ENCODE results near the gene YY1.

Gene YY1

DNA sequence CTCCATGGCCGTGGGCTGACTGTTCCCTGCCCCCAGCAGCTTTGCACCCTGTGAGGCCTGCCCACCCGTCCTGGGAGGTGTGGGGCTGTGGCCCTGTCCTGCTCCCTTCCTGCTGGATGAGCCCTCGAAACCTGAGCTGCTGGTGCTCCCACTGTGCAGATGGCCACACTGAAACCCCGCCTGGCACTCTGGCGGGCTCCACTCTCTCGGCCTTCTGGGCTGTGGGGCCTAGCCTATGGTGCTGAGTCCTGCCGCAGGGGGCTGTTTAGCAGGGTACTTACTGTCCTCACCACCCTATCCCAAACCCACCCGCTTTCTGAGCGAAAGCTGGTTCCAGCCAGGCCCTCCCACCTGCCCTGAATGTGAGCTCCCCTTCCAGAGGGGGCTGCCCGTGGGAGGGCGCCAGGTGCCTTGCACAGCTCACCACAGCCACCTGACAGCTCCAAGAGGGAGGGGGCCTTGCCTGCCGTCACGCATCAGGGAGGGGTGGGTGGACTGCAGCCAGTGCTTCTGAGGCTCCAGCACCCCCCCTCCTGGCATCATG, 91.5 kb downstream of the YY1 start:
- no peak for DNase-seq (ENCODE audit: extremely low read depth in 1 of 2, low read depth in 1 of 2)

DNA sequence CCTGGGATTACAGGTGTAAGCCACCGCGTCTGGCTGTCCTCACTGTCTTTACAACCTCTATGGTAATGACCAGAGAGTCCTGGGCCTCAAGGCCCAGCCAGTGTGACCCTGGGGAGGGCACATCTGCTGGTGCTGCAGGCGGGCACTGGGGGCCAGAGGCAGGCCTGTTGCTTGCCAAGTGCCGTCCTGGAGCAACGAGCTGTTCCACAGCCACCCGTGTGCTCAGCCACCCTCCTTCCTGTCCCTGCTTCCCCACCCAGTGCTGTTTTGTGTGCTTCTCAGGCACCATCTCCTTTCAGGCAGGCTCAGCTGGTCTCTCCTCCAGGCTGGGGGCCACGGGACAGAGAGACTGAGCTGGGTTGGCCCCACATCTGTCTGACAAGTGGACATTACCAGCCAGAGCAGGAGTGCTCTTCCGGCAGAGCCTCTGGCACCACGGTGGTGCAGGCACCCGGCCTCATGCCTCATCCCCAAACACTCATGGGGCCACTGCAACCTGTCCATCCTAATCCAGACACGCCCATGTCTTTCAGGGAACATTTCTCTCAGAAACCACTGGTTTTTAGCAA, 93.2 kb downstream of the YY1 start:
- no peak for DNase-seq (ENCODE audit: extremely low read depth in 1 of 2, low read depth in 1 of 2)

Data from stimulated activated CD8-positive, alpha-beta memory T cell treated with anti-CD3 and anti-CD28 coated beads, Interleukin-7, amount 100 ng/mL, for 48 hours (primary cell).